Hepatocyte (in vitro differentiated cells): ENCODE results near the gene KEAP1.

Source experiments
- CTCF ChIP-seq: fragments of 200-600 bp; sonication (generic); IDR thresholded peaks from 2 replicates; pipeline ENCODE4 v1.5.1; 2016; ENCODE audit warnings: antibody characterized with exemption, mild to moderate bottlenecking; ENCODE audit not compliant: poor library complexity
- EZH2 ChIP-seq: fragments of 200-600 bp; sonication (generic); IDR thresholded peaks from 2 replicates; pipeline ENCODE4 v1.6.1; 2016; ENCODE audit warnings: antibody characterized with exemption, mild to moderate bottlenecking, borderline replicate concordance

GRCh38 chr19:10467104-10467706 lies 36.0 kb downstream of the KEAP1 start:
- TF ChIP-seq EZH2 (no peak), CTCF (no peak)
